CD4-positive, alpha-beta T cell treated with Interleukin-12 subunit alpha and Interleukin-12 subunit beta, for 1 hour (primary cell): Measurements from ENCODE around the gene VSX1.

Source experiments
- DNase-seq: peaks from one replicate; pipeline ENCODE4 v3.0.0-alpha.2; 2020

Gene VSX1

DNA sequence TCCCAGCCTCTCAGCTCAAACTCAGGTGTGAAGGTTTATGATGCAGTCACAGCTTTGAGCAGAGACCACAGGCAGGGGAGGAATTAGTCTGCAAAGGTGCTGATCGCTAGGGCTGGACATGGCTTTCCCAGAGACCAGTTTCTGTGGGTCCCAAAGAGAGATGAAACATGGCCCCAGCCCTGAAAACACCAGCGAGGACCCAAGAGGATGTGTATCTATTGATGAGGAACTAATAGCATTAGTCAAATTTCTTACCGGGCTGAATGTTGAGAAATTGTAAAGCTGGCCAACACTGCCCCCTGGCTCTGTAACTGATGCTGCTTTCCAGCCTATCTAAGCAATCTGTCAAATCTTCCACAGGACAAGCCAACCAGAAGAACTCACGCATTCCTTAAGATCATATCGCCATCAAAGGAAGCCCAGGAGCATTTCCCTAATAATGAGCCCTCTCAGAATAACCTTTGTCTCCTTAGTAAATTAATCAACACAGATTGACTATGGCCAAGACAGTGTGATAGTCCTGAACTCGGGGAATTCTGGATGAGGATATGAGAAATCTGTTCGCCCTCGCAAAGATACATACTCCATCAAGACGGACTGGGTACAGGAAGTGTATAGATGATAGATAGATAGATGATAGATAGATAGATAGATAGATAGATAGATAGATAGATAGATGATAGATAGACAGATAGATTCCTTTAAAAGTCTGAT is 16.2 kb downstream of the VSX1 start:
- DNase-seq, result peak; percentile 79

DNA sequence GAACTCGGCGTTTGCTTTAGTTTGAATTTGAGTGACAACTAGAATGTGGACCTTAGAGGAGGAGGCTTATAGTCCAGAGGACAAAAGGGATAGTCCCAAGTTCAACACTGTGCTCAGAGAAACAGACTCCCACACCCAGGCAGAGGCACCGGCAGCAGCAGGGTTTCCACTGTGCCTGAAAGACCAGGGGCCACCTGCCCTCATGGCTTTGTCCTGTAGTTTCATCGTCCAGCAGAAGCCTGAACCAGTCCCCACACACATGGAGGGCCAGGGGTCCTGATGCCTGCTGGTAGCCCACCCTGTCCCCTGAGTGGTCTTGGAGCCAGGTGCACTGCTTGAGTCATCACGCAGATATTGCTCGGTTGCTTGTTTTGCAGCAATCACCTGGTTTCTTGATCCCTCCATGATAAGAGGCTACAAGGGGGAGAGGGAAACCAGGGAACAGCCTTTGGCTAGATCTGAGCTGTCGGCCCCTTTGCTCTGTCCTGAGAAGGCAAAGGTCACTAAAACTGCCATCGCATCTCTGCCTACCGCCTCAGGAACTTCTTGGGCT is 16.8 kb downstream of the VSX1 start:
- no peak for DNase-seq

GRCh38 chr20:25064561-25065071 is 17.3 kb downstream of the VSX1 start:
- DNase-seq, result no peak

DNA sequence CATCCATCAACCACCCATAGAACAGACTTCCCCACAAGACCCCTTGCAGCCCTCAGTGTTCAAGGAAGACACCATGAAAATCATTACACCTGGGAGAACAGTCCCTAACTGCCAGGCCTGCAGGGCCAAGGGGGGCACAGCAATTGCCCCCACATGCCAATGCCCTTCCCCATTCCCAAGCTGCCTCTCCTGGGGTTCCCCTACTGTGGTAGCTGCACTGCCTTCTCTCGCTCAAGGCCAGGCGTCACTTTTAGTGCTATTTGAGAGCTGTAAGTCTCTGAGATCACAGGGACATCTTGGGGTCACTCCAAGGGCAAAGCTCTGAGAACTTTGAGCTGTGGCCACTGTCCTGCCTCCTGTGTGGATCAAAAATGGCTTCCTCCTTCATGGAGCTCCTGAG is 18.0 kb downstream of the VSX1 start:
- DNase-seq, result no peak

GRCh38 chr20:25063546-25063945 is 18.4 kb downstream of the VSX1 start:
- DNase-seq, result no peak

GRCh38 chr20:25062841-25063240 is 19.1 kb downstream of the VSX1 start:
- DNase-seq, result no peak

DNA sequence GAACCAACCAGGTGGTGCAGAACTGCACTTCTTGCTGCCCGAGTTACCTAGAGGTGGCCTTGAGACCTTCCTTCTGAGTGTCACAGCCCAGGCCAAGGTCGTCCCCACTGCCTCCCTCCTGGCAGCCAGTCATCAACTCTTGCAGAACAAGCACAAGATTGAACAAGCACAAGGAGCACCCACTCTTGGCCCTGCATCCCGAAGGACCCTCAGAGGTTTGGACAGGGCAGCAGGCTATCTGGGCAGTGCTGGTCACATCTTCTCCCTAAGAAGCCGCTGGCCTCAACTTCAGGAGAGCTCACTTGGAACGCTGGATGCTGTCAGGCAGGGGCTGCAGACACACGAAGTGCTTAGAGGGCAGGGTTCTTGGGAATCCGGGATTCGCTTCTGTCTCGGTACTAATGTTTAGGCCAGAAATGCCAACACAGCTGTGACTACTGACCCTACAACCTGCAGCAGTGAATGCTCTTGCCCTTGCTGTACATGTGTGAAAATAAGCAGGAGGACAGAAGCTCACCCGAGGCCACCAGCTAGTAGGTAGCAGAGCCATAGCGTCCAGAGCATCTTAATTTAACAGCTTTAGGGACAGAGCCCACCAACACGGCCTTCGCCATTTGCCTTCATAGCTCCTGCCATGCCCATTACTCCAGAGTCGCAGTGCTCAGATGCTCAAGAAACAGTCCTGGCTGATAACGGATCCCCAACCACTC is 20.0 kb downstream of the VSX1 start:
- no peak for DNase-seq

- DNase-seq, result no peak
Measured at GRCh38 chr20:25061103-25061799, 20.7 kb downstream of the VSX1 start.

DNA sequence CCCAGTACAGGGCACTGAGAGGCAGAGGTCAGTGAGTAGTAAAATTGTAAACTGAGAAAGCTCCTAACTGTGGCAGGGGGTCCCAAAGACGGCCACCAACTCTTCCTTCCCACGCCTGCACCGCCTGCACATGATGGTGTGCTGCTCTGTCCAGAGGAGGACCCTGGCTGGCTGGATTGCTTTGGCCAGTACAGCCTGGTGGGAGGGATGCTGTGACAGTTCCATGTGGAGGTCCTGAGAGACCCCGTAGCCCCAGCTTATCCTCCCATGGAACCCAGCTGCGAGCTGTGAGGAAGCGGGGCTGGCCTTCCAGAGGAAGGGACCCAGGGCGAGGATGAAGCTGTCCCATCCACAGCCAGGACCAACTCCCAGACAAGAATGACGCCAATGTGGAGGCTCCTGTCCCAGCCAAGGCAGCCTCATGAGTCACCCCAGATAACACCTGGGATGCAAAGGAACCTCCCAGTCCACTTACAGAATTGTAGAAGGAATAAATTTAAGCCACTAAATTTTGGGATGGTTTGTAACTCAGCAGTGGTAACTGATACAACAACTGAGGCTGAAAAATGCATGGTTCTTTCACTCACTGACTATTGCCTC is 22.0 kb downstream of the VSX1 start:
- DNase-seq, result no peak

- DNase-seq, result peak; percentile 18
Measured at GRCh38 chr20:25058847-25059810, 22.8 kb downstream of the VSX1 start.

GRCh38 chr20:25058051-25058846 is 23.7 kb downstream of the VSX1 start, which contains the start of gene ACSS1:
Gene ACSS1, minus strand, starts transcription at chr20:25058139. Its CDS starts 37 bp downstream, at chr20:25058102.
- DNase-seq, result peak; percentile 78

GRCh38 chr20:25057234-25058050 is 24.5 kb downstream of the VSX1 start:
- peak; percentile 89 for DNase-seq

- DNase-seq, result no peak
Measured at GRCh38 chr20:25056690-25057233, 25.2 kb downstream of the VSX1 start.

GRCh38 chr20:25055711-25056495 is 26.0 kb downstream of the VSX1 start:
- no peak for DNase-seq

- DNase-seq, result no peak
Measured at GRCh38 chr20:25054995-25055629, 26.8 kb downstream of the VSX1 start.

DNA sequence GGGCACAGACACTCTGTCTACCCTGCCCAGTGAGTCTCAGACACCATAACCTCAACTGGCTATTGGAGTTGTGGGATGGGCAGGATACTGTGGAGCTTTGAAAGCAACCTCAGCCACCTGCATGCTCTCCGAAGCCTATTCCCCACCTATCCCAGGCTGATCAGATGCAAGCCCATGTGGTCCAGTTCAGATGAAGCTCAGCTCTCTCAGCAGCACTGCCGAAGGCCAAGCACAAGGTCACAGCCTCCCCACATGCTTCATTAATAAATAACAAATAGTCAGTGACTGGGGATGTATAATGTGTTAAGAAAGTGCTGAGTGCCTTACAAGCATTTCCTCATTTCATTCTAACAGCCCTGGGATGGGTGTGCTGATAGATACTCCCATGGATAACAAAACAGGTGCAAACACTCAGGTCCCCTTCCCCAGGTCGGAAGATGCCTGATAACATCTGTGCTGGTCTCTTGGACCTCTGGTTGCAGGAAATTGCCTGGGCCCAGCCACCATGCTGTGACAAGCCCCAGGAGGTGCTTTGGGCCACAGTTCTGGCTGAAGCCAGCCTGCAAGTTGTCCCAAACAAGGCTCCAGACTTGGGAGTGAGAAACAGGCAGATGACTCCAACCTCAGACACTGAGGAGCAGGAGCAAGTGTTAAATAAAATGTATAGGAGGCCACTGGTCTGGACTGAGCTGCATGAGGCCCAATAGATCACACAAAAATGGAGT is 27.7 kb downstream of the VSX1 start:
- no peak for DNase-seq

- DNase-seq, result no peak
Measured at GRCh38 chr20:25053255-25054031, 28.5 kb downstream of the VSX1 start.
